Measurements from ENCODE around the gene DONSON.

- no peak for TF ChIP-seq TAF1 (IDR thresholded peaks at IDR 0.05; ENCODE audit: borderline replicate concordance, insufficient read depth, low read length)
- TF ChIP-seq POLR2AphosphoS5 (IDR thresholded peaks at IDR 0.05; ENCODE audit: low read depth, low read length), result no peak
- TF ChIP-seq REST (IDR thresholded peaks at IDR 0.05; ENCODE audit: insufficient read depth in 1 of 2, low read depth in 2 of 2, low read length in 2 of 2), result no peak
Observed at GRCh38 chr21:33598051-33598450, 9.6 kb upstream of the DONSON start.

All from PFSK-1 (cell line).